B cell (primary cell): ENCODE data around the gene HRC. TPM values are rescaled to one million over a fixed set of nuclear protein-coding genes. Genes with fewer than 3 reads are reported as not detected.

ENCODE experiments used
- ATAC-seq: fragments of 200-7000 bp; cut with Tn5 transposase; one replicate; pipeline ENCODE4 v1.10.0; 2021; ENCODE audit warnings: low read depth, mild to moderate bottlenecking, moderate number of reproducible peaks, moderate library complexity
- CTCF ChIA-PET: fragments of 350-600 bp; sonication (Branson Sonifier 250); formaldehyde crosslinking; loops from one replicate; lab custom pipeline; 2021; ENCODE audit warnings: antibody characterized with exemption, inconsistent platforms; lab: Charles Lee
- POLR2A ChIA-PET: fragments of 350-600 bp; sonication (Branson Sonifier 250); formaldehyde crosslinking; loops from one replicate; lab custom pipeline; 2021; ENCODE audit warnings: antibody characterized with exemption; lab: Charles Lee
- DNase-seq: peaks from one replicate; pipeline ENCODE4 v3.0.0; 2013
- H2AFZ ChIP-seq: 2 replicates; pipeline ENCODE4 v1.6.1; 2012; ENCODE audit warnings: mild to moderate bottlenecking, low read depth, low read length; ENCODE audit not compliant: insufficient read depth, poor library complexity, severe bottlenecking
- H3K27ac ChIP-seq, 2 donors: 1 replicate in 1 of 2; 2 replicates in 1 of 2; pipeline ENCODE4 v1.5.1; 2012 to 2013; ENCODE audit warnings: low read length in 2 of 2, mild to moderate bottlenecking in 2 of 2, moderate library complexity in 1 of 2
- H3K27me3 ChIP-seq, 4 experiments: fragments of 200-600 bp in 1 of 4; sonication (generic) in 1 of 4; replicated peaks in 1 of 4; 1 replicate in 2 of 4; 2 replicates in 2 of 4; pipeline versions ENCODE4 v1.6.1 to v1.7.0; 2013 to 2016; ENCODE audit warnings: low read length in 3 of 4, mild to moderate bottlenecking in 2 of 4, mixed read lengths in 1 of 4, moderate library complexity in 1 of 4; ENCODE audit not compliant: insufficient read depth in 4 of 4, control insufficient read depth in 3 of 4; ENCODE audit errors: control extremely low read depth in 1 of 4
- H3K36me3 ChIP-seq, 2 experiments: replicated peaks in 1 of 2; 1 replicate in 1 of 2; 2 replicates in 1 of 2; pipeline versions ENCODE4 v1.6.1 to v1.7.1; 2013; ENCODE audit warnings: low read length in 1 of 2; ENCODE audit not compliant: insufficient read depth in 2 of 2, control insufficient read depth in 1 of 2; ENCODE audit errors: control extremely low read depth in 1 of 2, extremely low read depth in 1 of 2
- H3K4me1 ChIP-seq, 2 donors: fragments of 200-600 bp in 1 of 2; sonication (generic) in 1 of 2; 1 replicate in 1 of 2; 2 replicates in 1 of 2; pipeline versions ENCODE4 v1.5.1 to v1.6.1; 2013 to 2017; ENCODE audit warnings: low read length in 2 of 2; ENCODE audit not compliant: control insufficient read depth in 2 of 2, insufficient read depth in 2 of 2
- H3K4me2 ChIP-seq: replicated peaks from 2 replicates; pipeline ENCODE3; 2012; ENCODE audit warnings: mild to moderate bottlenecking, low read depth, low read length; ENCODE audit not compliant: poor library complexity, severe bottlenecking
- H3K4me3 ChIP-seq, 5 experiments: fragments of 200-600 bp in 1 of 5; sonication (generic) in 1 of 5; 1 replicate in 3 of 5; 2 replicates in 2 of 5; pipeline versions ENCODE4 v1.5.1 to v1.7.0; 2011 to 2016; ENCODE audit warnings: low read length in 4 of 5, mild to moderate bottlenecking in 4 of 5, low read depth in 2 of 5, control low read depth in 1 of 5, moderate library complexity in 1 of 5; ENCODE audit not compliant: insufficient read depth in 1 of 5; ENCODE audit errors: control extremely low read depth in 1 of 5, extremely low read depth in 1 of 5
- H3K79me2 ChIP-seq: fragments of 200-600 bp; sonication (generic); one replicate; pipeline ENCODE4 v1.6.0; 2016; ENCODE audit warnings: low read length; ENCODE audit not compliant: control insufficient read depth, insufficient read depth
- H3K9ac ChIP-seq: fragments of 200-600 bp; sonication (generic); 2 replicates; pipeline ENCODE4 v1.6.1; 2017; ENCODE audit warnings: mild to moderate bottlenecking, low read length, moderate library complexity
- H3K9me3 ChIP-seq, 3 donors: one replicate each; pipeline versions ENCODE4 v1.6.1 to v1.7.1; 2013; ENCODE audit warnings: low read length in 2 of 3; ENCODE audit not compliant: control insufficient read depth in 2 of 3, insufficient read depth in 1 of 3; ENCODE audit errors: control extremely low read depth in 1 of 3
- H4K20me1 ChIP-seq: 2 replicates; pipeline ENCODE4 v1.6.0; 2012; ENCODE audit warnings: mild to moderate bottlenecking, low read length; ENCODE audit not compliant: insufficient read depth, control insufficient read depth, poor library complexity, severe bottlenecking
- H3K27ac Mint-ChIP-seq: one replicate; pipeline ENCODE4 v1.8.0; 2021; ENCODE audit warnings: mixed read lengths
- H3K27me3 Mint-ChIP-seq: one replicate; pipeline ENCODE4 v1.8.0; 2021; ENCODE audit warnings: mixed read lengths
- H3K4me1 Mint-ChIP-seq: one replicate; pipeline ENCODE4 v1.8.0; 2021; ENCODE audit warnings: mixed read lengths
- H3K4me3 Mint-ChIP-seq: one replicate; pipeline ENCODE4 v1.8.0; 2021; ENCODE audit warnings: mixed read lengths
- H3K9me3 Mint-ChIP-seq: one replicate; pipeline ENCODE4 v1.8.0; 2022; ENCODE audit warnings: mixed read lengths; ENCODE audit not compliant: insufficient read depth
- EZH2 ChIP-seq: IDR thresholded peaks from 2 replicates; pipeline ENCODE4 v1.6.1; 2012; ENCODE audit warnings: borderline replicate concordance, low read depth, mild to moderate bottlenecking, moderate library complexity, low read length; ENCODE audit not compliant: insufficient read depth, poor library complexity, severe bottlenecking
- WGBS: methylation state at CpG from one replicate; pipeline ENCODE4 v1.1.5; 2013; ENCODE audit warnings: missing lambda C conversion rate; ENCODE audit not compliant: insufficient coverage; 5-methylcytosine and 5-hydroxymethylcytosine counted together
- intact Hi-C: fragments of 100-400 bp; cut with micrococcal nuclease; formaldehyde crosslinking; loops from one replicate; pipeline ENCODE4 v1.10.0; 2022
- polyA plus RNA-seq: library from polyadenylated mRNA; depleted of rRNA; stranded (reverse); fragments of >200 nt; gene quantifications from 2 replicates; pipeline ENCODE4 v1.2.3, GENCODE V29; 2012
- total RNA-seq, 2 donors: library from RNA; stranded (reverse); fragments of 120-200 nt in 1 of 2; gene quantifications; 1 replicate in 1 of 2; 2 replicates in 1 of 2; pipeline versions ENCODE4 v1.2.3 to v1.2.4, GENCODE V29; 2013 to 2022
- TF ChIP-seq, protein P1 (sequence below): fragments of 200-600 bp; IDR thresholded peaks from one replicate; pipeline ENCODE4 v1.8.0; 2022; ENCODE audit warnings: antibody characterized with exemption, mild to moderate bottlenecking

The HRC gene
- total and polyA plus RNA-seq, 2 donors (not counting 1 experiment from before 2014, with no cell fraction given), result not detected

DNA sequence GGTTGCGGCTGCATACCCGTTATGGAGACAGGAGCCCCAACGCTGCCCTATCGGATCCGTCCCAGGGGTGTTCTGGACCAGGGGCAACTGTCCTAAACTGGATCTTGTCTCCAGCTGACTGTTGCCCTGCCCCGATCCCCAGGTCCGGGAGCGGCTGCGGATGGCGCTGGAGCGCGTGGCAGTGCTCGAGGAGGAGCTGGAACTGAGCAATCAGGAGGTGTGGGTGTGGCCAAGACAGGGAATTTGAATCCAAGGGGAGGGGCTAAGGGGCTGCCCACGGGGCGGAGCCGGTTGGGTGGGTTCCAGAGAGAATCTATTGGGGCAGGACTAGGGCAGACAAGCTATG is 26.0 kb downstream of the HRC start:
- H3K9ac ChIP-seq, result no peak overlapping the region
- Mint-ChIP-seq H3K9me3 (no peaks in the 10 kb centered on the region), H3K4me3 (peak overlapping the region; percentile 85), H3K27me3 (peaks cover 12% of the 10 kb centered on the region), H3K27ac (no peak overlapping the region), H3K4me1 (peaks cover 22% of the 10 kb centered on the region)
- H3K9me3 ChIP-seq, result peaks cover 0 to 25% (median 2%) of the 10 kb centered on the region in 3 donors
- DNase-seq, result no peak
- ChIA-PET CTCF (interaction anchor here (0.5 to 1.7 kb wide), 5 partner anchors 15 to 31 kb away, joined by 3 to 6 read pairs (median 4); partner anchors contain the start of gene LIN7B), POLR2A (no interaction called here)
- H3K27ac ChIP-seq, result no peak overlapping the region
- H3K4me3 ChIP-seq, result no peak overlapping the region
- H3K36me3 ChIP-seq, result no peaks in the 10 kb centered on the region
- peaks cover 0 to 12% (median 4%) of the 10 kb centered on the region in 4 experiments for H3K27me3 ChIP-seq
- no peak overlapping the region for H2AFZ ChIP-seq
- H4K20me1 ChIP-seq, result no peaks in the 10 kb centered on the region
- H3K79me2 ChIP-seq, result no peaks in the 10 kb centered on the region
- TF ChIP-seq, protein P1, sequence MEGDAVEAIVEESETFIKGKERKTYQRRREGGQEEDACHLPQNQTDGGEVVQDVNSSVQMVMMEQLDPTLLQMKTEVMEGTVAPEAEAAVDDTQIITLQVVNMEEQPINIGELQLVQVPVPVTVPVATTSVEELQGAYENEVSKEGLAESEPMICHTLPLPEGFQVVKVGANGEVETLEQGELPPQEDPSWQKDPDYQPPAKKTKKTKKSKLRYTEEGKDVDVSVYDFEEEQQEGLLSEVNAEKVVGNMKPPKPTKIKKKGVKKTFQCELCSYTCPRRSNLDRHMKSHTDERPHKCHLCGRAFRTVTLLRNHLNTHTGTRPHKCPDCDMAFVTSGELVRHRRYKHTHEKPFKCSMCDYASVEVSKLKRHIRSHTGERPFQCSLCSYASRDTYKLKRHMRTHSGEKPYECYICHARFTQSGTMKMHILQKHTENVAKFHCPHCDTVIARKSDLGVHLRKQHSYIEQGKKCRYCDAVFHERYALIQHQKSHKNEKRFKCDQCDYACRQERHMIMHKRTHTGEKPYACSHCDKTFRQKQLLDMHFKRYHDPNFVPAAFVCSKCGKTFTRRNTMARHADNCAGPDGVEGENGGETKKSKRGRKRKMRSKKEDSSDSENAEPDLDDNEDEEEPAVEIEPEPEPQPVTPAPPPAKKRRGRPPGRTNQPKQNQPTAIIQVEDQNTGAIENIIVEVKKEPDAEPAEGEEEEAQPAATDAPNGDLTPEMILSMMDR, result no peak
- no peak for TF ChIP-seq EZH2
- ATAC-seq, result no peak
- intact Hi-C loops, result loop anchor here (2.0 to 5.0 kb wide), 2 partner anchors 16 to 678 kb away; no protein-coding TSS in a partner anchor
- 73% methylated on average over 16 of the region's 16 CpGs for WGBS
- H3K4me2 ChIP-seq, result no peak overlapping the region
- peaks cover 15 to 22% of the 10 kb centered on the region in 2 donors for H3K4me1 ChIP-seq

DNA sequence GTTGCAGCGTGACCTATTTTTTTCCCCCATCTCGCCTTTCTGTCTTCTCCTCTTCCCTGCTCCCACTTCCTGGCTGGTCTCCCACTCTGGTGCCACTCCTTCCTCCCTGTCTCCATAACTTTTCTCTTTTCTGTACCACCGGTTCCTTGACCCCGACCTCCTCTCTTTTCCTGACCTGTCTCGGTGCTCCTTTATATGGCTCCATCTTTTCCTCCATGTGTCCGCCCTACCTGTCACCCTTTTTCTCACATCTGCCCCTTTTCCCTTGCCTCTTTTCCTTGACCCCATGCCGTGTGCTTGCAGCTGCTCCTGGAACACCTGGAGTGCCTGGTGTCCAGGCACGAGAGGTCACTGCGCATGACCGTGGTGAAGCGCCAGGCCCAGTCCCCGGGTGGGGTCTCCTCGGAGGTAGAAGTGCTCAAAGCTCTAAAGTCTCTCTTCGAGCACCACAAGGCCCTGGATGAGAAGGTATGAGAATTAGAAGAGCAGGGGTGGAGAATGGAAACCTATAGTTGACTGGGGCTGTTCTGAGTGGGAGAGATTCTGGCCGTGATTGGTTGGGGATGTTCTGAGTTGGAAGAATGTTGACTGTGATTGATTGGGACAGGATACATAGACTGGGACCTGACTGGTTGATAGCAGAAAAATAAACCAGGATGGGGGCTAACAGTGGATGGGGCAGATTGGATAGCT is 26.5 kb downstream of the HRC start:
- peaks cover 0 to 7% (median 2%) of the 10 kb centered on the region in 4 experiments for H3K27me3 ChIP-seq
- H3K4me3 Mint-ChIP-seq, result peak overlapping the region; percentile 85
- TF ChIP-seq EZH2, result no peak
- TF ChIP-seq, protein P1, result no peak
- intact Hi-C loops, result loop anchor here (1.0 to 5.0 kb wide), 5 partner anchors 9 to 679 kb away; partner anchors contain the start of genes C19orf73, LIN7B, PPFIA3 and SNRNP70
- ATAC-seq (no peak), DNase-seq (no peak)
- H3K4me2 ChIP-seq, result peak overlapping the region; percentile 90
- H3K9ac ChIP-seq, result peak overlapping the region; percentile 54
- peaks cover 21% of the 10 kb centered on the region for H3K4me1 Mint-ChIP-seq
- POLR2A ChIA-PET, result interaction anchor here (1.0 to 1.2 kb wide), 3 partner anchors 9 to 14 kb away, joined by 4 to 9 read pairs (median 5); partner anchors contain the start of genes LIN7B and PPFIA3
- CTCF ChIA-PET, result interaction anchor here (1.0 to 2.4 kb wide), 6 partner anchors 15 to 170 kb away, joined by 4 to 14 read pairs (median 5); partner anchors contain the start of gene LIN7B
- no peaks in the 10 kb centered on the region for H4K20me1 ChIP-seq
- H3K4me1 ChIP-seq, result peaks cover 12 to 17% of the 10 kb centered on the region in 2 donors
- no peaks in the 10 kb centered on the region for H3K9me3 Mint-ChIP-seq
- no peaks in the 10 kb centered on the region for H3K79me2 ChIP-seq
- no peak overlapping the region for H3K27ac ChIP-seq
- peak overlapping the region in 4 of 5 experiments; percentile 26 to 71 (median 51) for H3K4me3 ChIP-seq
- 72% methylated on average over 15 of the region's 15 CpGs for WGBS
- no peak overlapping the region for H3K27ac Mint-ChIP-seq
- peaks cover 0 to 20% (median 0%) of the 10 kb centered on the region in 3 donors for H3K9me3 ChIP-seq
- H2AFZ ChIP-seq, result peak overlapping the region; percentile 86
- H3K27me3 Mint-ChIP-seq, result peaks cover 6% of the 10 kb centered on the region
- H3K36me3 ChIP-seq, result no peaks in the 10 kb centered on the region
